MCF 10A (cell line): ENCODE data around the gene DNAH10. TPM values are rescaled to one million over a fixed set of nuclear protein-coding genes. Genes with fewer than 3 reads are reported as not detected.
A peak's percentile ranks its signal among the peaks of the same experiment; 100 is the strongest.

Experiments used
- BruUV-seq: library from RNA; stranded (reverse); fragments of 400-500 nt; replicated peaks from 2 replicates; lab custom pipeline; 2021; lab: Mats Ljungman, UMichigan
- CTCF ChIA-PET: fragments of 300-600 bp; sonication (Branson Sonifier 250); formaldehyde crosslinking; extraction: SDS; loops from one replicate; lab custom pipeline; 2021; ENCODE audit warnings: antibody characterized with exemption, inconsistent platforms; lab: Yijun Ruan, JAX
- POLR2A ChIA-PET: fragments of 300-600, 350-650 bp; sonication (Branson Sonifier 250); formaldehyde crosslinking; extraction: SDS; loops from one replicate; lab custom pipeline; 2020; ENCODE audit warnings: antibody characterized with exemption, inconsistent platforms; lab: Yijun Ruan, JAX
- DNase-seq: peaks from one replicate; pipeline ENCODE4 v3.0.0-alpha.2; 2018; ENCODE audit not compliant: unreplicated experiment
- H3K27ac Mint-ChIP-seq: one replicate; pipeline ENCODE4 v1.8.0; 2022; ENCODE audit warnings: mild to moderate bottlenecking, low read depth, mixed read lengths; ENCODE audit not compliant: unreplicated experiment
- H3K27me3 Mint-ChIP-seq: one replicate; pipeline ENCODE4 v1.8.0; 2022; ENCODE audit warnings: mixed read lengths; ENCODE audit not compliant: insufficient read depth, unreplicated experiment
- H3K36me3 Mint-ChIP-seq: one replicate; pipeline ENCODE4 v1.8.0; 2022; ENCODE audit warnings: mild to moderate bottlenecking, moderate library complexity, mixed read lengths; ENCODE audit not compliant: insufficient read depth, unreplicated experiment
- H3K4me1 Mint-ChIP-seq: one replicate; pipeline ENCODE4 v1.8.0; 2022; ENCODE audit warnings: mixed read lengths; ENCODE audit not compliant: insufficient read depth, unreplicated experiment
- H3K4me3 Mint-ChIP-seq: one replicate; pipeline ENCODE4 v1.8.0; 2022; ENCODE audit warnings: mild to moderate bottlenecking, moderate library complexity, mixed read lengths; ENCODE audit not compliant: unreplicated experiment
- H3K9me3 Mint-ChIP-seq: one replicate; pipeline ENCODE4 v1.8.0; 2022; ENCODE audit warnings: mixed read lengths; ENCODE audit not compliant: unreplicated experiment
- CTCF ChIP-seq: fragments of 200-600 bp; IDR thresholded peaks from one replicate; pipeline ENCODE4 v1.8.0; 2022; ENCODE audit warnings: antibody characterized with exemption, mild to moderate bottlenecking; ENCODE audit not compliant: unreplicated experiment
- intact Hi-C: fragments of 100-400 bp; cut with micrococcal nuclease; formaldehyde crosslinking; loops from 2 replicates; pipeline ENCODE4 v1.14.1; 2022
- total RNA-seq: library from RNA; stranded (reverse); gene quantifications from 2 replicates; pipeline ENCODE4 v1.2.3, GENCODE V29; 2022

Gene DNAH10
- total RNA-seq, 1 experiment from 2014 or later = 0.21 TPM

DNA sequence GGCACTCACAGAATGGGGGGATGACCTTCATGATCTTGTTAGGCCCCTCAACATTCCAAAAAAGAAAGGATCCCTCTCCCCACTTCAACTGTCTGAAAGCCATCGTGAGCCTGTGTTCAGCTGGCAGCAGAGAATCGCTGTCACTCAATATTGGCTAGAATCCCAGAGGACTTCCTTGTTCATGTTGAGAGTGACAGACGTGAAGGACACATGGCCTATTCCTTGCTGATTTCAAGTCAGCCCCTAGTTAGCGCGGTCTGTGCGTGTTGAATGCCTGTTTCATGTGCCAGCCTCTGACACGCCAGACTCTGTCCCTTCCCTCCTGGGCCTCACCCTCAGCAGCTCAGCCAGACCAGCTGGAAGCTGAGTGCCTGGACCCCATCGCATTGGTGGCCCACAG, 43.1 kb downstream of the DNAH10 start:
- Mint-ChIP-seq H3K9me3 (no peaks in the 10 kb centered on the region), H3K4me3 (no peak overlapping the region), H3K36me3 (no peaks in the 10 kb centered on the region), H3K27me3 (peaks cover 32% of the 10 kb centered on the region), H3K27ac (no peak overlapping the region), H3K4me1 (peaks cover 11% of the 10 kb centered on the region)
- BruUV-seq = no TSS peak
- POLR2A ChIA-PET = no interaction called here
- intact Hi-C loops = no loop called here
- DNase-seq = no peak
- TF ChIP-seq CTCF = no peak
- CTCF ChIA-PET = interaction anchor here (1.6 to 2.8 kb wide), 2 partner anchors 179 to 227 kb away, joined by 7 to 11 read pairs; no protein-coding TSS in a partner anchor

DNA sequence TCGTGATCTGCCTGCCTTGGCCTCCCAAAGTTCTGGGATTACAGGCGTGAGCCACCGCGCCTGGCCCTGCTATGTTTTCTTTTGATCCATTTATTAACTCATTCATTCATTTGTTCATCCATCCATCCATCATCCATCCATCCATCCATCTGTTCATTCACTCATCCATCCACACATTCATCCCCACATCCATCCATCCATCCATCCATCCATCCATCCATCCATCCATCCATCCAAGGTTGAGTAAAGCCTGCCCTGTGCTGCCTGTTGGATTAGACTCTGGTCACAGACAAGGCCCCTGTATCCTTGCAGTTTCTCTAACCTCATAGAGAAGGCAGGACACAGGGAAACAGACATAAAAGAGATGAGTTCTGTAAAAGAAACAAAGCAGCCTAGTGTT, 44.9 kb downstream of the DNAH10 start:
- Mint-ChIP-seq H3K4me1 (peaks cover 7% of the 10 kb centered on the region), H3K27ac (no peak overlapping the region), H3K36me3 (no peaks in the 10 kb centered on the region), H3K9me3 (no peaks in the 10 kb centered on the region), H3K27me3 (peaks cover 32% of the 10 kb centered on the region), H3K4me3 (no peak overlapping the region)
- ChIA-PET POLR2A (no interaction called here), CTCF (interaction anchor here (0.6 to 1.1 kb wide), 6 partner anchors 47 to 234 kb away, joined by 3 to 4 read pairs (median 4); no protein-coding TSS in a partner anchor)
- DNase-seq = no peak
- no TSS peak for BruUV-seq
- no peak for TF ChIP-seq CTCF
- intact Hi-C loops = no loop called here

- Mint-ChIP-seq H3K4me1 (peaks cover 7% of the 10 kb centered on the region), H3K27ac (no peak overlapping the region), H3K36me3 (no peaks in the 10 kb centered on the region), H3K9me3 (no peaks in the 10 kb centered on the region), H3K4me3 (no peak overlapping the region), H3K27me3 (peaks cover 32% of the 10 kb centered on the region)
- intact Hi-C loops = loop anchor here (2.0 kb wide), 2 partner anchors 177 to 225 kb away; no protein-coding TSS in a partner anchor
- no peak for DNase-seq
- no peak for TF ChIP-seq CTCF
- ChIA-PET POLR2A (interaction anchor here (0.5 kb wide), 1 partner anchor 206 kb away, joined by 3 read pairs; no protein-coding TSS in a partner anchor), CTCF (interaction anchor here (0.6 to 1.1 kb wide), 5 partner anchors 18 to 233 kb away, joined by 3 to 4 read pairs (median 3); no protein-coding TSS in a partner anchor)
- no TSS peak for BruUV-seq
Observed at GRCh38 chr12:123807670-123808069, 45.6 kb downstream of the DNAH10 start.

DNA sequence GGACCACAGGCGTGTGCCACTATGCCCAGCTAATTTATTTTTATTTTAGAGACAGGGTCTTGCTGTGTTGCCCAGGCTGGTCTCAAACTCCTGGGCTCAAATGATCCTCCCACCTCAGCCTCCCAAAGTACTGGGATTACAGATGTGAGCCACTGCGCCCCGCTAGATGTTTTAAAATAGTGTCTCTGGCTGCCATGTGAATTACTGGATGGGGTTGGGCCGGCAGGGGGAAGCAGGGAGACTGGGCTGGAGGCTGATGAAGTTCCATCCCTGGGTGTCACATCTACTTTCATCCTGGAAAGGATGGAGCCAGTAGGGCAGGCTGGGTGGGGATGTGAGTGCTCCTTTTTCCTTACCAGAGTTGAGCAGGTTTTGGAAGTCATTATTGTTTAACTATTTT, 46.1 kb downstream of the DNAH10 start:
- CTCF ChIA-PET = interaction anchor here (0.7 kb wide), 1 partner anchor 18 kb away, joined by 3 read pairs; no protein-coding TSS in a partner anchor
- POLR2A ChIA-PET = no interaction called here
- DNase-seq = peak; percentile 28
- Mint-ChIP-seq H3K4me3 (no peak overlapping the region), H3K27me3 (peaks cover 32% of the 10 kb centered on the region), H3K4me1 (peaks cover 7% of the 10 kb centered on the region), H3K9me3 (no peaks in the 10 kb centered on the region), H3K36me3 (no peaks in the 10 kb centered on the region), H3K27ac (no peak overlapping the region)
- no TSS peak for BruUV-seq
- TF ChIP-seq CTCF = peak; percentile 41
- intact Hi-C loops = loop anchor here (2.0 kb wide), 2 partner anchors 177 to 225 kb away; no protein-coding TSS in a partner anchor
